ENCODE data around the gene RAB26.
"Not testable (repeated sequence)": the region's sequence is repeated elsewhere in the genome, so short reads cannot be mapped to it uniquely, and the experiment has no call there.

RAB26 gene

GRCh38 chr16:2115591-2115973 is 32.8 kb upstream of the RAB26 start:
- Histone ChIP-seq H3K4me3 (no peak overlapping the region), H3K27ac (no peak overlapping the region)

DNA sequence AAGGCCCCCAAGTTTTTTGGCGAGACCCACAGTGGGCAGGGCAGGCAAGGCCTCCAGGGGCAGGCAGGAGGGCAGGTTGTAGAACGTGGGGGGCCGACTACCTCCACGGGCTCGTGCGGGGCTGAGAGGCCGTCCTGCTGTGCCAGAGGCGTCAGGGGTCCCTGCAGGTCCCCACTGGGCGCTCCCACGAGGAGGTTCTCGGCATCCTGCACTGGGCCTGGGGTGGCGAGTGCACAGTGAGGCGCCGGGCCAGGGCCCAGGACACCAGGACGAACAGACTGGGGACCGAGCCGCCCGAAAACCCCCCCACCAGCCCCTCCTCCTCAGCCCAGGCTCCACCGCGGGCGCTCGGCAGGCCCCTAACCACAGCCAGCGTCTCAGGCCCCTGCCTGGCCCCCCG is 32.0 kb upstream of the RAB26 start:
- H3K4me3 ChIP-seq: not testable (repeated sequence)

GRCh38 chr16:2117341-2117740 is 31.1 kb upstream of the RAB26 start:
- not testable (repeated sequence) for H3K27ac ChIP-seq, H3K4me3 ChIP-seq

More for the DNA sequence above, 32.0 kb upstream of the RAB26 start:
- H3K27ac ChIP-seq: peak overlapping the region in 1 of 21 experiments; percentile 49

DNA sequence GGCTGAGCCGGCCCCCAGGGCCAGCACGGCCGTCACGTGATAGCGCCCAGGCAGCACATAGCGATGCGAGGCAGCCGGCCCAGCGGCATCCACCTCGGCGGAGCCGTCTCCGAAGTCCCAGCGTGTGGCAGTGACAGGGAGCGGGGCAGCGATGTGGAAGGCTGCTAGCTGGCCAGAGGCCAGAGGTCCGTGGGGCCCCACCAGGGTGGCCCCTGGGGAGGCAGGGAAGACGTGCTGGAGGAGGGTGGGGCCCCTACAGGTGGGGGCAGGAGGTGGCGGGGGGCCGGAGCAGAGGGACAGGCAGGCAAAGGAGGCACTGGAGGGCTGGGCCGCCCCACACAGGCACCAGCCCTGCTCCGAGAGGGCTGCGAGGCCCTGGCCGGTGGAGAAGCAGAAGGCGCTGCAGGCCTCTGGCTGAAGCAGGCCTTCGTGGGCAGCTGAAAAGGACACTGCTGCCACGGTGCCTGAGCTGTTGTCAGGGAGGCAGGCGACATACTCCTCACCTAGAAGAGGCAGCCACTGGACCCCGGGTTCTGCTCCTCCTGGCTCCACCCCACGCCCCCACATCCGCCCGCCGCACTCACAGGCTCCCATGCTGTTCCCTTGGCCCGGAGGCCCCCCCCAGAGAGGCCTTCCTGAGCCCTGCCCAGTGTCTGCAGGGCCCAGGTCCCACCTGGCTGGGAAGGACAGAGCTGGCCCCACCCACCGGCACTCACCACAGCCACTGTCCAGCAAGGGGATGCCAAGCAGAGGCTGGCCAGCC is 30.3 kb upstream of the RAB26 start:
- H3K27ac ChIP-seq, H3K4me3 ChIP-seq: not testable (repeated sequence)

GRCh38 chr16:2121325-2121724 is 27.1 kb upstream of the RAB26 start:
- not testable (repeated sequence) for H3K4me3 ChIP-seq
- peak overlapping the region in 4 of 21 experiments; percentile 52 to 93 (median 62) for H3K27ac ChIP-seq

DNA sequence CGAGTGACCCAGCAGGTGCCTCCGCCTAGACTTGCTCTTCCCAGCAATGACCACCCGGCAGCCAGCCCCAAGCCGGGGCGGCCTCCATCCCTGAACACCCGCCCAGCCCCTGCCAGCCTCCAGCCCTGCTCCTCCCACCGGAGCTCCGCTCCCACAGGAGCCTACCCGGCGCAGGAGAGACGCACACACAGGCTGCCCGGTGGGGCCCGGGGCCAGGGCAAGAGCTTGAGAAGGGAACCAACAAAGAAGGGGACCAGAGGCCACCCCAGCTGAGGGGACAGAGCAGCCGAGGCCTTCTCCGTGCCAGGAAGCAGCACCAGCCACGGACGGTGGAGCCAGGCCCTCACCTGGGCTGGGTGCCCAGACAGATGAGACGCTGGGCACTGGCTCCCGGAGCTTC is 26.6 kb upstream of the RAB26 start:
- Histone ChIP-seq H3K27ac (peak overlapping the region in 7 of 21 experiments; percentile 25 to 93 (median 62)), H3K4me3 (no peak overlapping the region)

DNA sequence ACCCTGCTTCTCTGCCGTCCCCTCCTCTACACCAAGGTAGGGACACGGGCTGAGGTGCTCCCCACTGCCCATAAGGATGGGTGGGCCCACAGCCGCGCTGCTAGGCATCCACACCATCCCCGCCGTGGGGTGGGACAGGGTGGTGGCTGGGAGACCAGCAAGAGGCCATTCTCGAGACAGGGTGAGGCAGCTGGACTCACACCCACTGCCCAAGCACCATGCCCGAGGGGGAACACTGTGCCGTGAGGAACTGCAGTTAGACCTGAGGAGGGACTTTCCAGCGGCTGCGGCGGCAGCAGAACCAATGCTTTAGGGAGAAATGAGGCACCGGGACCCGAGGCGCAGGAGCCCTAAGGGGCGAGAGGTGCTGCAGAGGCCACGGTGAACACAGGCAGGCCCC is 26.0 kb upstream of the RAB26 start:
- H3K27ac ChIP-seq: peak overlapping the region in 9 of 21 experiments; percentile 20 to 93 (median 62)

GRCh38 chr16:2122934-2123683 is 25.3 kb upstream of the RAB26 start:
- peak overlapping the region in 9 of 21 experiments; percentile 39 to 93 (median 68) for H3K27ac ChIP-seq
- not testable (repeated sequence) for H3K4me3 ChIP-seq

More for the DNA sequence above, 26.0 kb upstream of the RAB26 start:
- H3K4me3 ChIP-seq: no peak overlapping the region

GRCh38 chr16:2123706-2124376 is 24.6 kb upstream of the RAB26 start:
- peak overlapping the region in 18 of 21 experiments; percentile 65 to 93 (median 84) for H3K27ac ChIP-seq
- H3K4me3 ChIP-seq: not testable (repeated sequence)

DNA sequence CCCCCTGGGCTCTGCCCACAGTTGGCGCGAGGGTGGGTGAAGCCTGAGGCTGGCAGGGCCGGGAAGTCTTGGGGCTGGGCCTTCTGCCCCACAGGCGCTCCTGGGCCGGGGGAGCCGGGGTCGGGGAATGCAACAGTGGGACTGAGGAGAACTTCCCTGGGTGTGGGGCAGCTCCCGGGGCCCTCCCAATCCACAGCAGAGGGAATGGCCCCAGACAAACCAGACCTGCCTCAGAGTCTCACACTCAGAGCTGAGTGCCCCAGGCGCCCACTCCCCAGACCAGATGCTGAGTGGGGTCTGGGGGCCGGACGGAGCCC is 24.1 kb upstream of the RAB26 start:
- Histone ChIP-seq H3K4me3 (peak overlapping the region in 2 of 7 experiments; percentile 17 to 20), H3K27ac (peak overlapping the region in 20 of 21 experiments; percentile 28 to 93 (median 84))

DNA sequence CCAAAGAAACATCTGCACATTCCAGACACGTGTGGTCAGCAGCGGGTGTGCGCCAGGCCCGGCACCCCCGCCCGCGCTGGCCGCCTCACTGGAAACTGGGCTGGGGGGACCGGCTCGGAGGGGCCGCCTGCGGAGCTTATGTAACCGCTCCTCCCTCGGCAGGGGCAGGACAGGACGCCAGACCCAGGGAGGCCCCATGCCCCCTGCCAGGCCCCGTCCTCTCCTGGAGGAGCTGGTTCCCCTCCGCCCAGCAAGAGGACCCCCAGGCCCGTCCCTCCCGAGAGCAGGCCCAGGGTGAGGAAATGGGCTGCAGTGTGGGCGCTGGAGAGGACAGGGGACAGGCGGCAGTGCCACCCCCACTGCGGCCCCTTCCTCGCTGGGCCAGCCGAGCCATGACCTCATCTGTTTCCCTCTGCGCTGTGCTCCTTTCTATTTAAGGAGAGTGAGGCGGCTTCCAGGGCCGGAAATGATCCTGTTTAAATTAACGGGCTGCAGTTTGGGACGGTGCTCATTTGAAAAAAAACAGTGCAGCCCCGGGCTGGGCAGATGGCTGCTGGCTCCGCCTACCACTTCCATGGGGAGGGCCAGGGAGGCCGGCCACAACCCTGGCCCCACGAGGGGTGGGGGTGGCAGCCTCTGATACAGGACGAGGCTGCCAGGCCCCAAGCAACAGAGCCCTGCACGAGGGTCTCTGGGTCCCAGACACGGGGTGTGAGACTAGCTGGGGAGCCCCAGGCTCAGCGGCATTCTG is 23.6 kb upstream of the RAB26 start:
- peak overlapping the region in 20 of 21 experiments; percentile 28 to 93 (median 84) for H3K27ac ChIP-seq
- H3K4me3 ChIP-seq: peak overlapping the region in 2 of 7 experiments; percentile 17 to 20

DNA sequence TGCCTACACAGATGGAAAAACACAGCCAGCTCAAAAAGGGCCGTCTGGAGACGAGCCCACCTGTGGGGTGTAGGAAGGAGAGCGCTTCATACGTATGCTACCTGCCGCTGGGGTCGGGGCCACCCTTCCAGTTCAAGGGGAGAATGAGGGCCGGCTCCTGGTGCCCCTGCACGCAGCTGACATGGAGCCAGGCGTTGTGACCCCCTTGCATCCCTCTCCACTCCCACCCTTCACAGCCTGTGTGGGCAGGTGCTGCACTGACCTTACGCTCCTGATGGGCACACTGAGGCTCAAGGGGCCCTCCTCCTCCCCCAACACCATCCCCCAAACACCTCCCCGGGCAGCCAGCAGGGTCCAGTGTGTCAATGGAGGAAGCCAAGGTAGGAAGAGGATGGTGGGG is 22.8 kb upstream of the RAB26 start:
- not testable (repeated sequence) for H3K4me3 ChIP-seq
- peak overlapping the region in 17 of 21 experiments; percentile 65 to 93 (median 84) for H3K27ac ChIP-seq

DNA sequence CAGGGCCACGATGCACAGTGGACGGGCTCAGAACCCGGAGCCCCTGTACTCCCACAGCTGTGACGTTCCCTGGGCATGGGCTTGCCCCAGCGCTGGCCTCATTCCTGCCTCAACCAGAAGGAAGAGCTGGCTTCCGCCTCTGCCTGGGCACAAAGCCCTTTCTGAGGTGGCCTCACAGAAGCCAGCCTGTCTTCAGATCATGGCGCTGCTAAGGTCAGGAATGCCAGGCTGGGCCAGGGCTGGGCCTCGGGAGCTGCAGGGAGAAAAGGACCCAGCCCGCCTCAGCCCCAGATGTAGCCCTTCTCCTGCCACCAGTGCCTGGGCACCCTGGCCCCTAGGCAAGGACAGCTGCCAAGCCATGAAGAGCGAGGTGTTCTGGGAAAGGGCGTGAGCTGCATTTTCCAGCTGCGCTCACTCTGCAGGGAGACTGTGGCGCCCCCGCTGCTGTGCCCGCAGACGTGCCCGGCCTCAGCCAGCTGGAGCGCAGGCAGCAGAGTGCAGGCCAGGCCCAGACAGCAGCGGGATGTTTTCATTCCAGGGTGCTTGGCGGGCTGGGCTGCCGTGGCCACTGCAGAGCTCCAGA is 22.2 kb upstream of the RAB26 start:
- H3K27ac ChIP-seq: peak overlapping the region in 20 of 21 experiments; percentile 6 to 93 (median 84)
- H3K4me3 ChIP-seq: not testable (repeated sequence)

DNA sequence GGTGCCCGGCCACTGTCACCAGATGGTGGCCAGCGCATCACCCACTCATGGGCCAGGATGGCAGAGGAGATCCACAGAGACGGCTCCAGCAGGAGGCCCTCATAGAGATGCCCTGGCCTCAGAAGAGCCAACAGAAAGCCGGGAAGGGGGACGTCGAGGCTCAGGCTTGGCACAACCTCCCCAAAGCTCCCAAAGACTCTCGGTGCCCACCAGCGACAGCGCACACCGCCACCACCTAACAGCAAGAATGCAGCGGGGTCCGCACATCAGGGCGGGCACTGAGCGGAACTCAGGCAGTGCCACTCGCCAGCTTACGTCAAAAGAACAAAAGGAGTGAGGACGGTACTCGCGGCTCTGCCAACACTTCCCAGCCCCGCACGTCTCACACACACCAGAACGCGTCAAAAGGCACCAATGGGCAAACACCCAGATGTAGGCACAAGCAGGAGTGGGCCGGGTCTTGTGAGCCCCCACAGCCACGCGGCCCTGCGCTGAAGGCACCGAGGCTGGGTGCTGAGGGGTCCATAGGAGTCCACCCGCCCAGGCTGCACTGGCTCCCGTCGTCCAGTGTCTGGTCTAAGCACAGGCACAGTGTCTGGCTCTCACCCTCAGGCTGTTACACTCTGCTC is 21.4 kb upstream of the RAB26 start:
- Histone ChIP-seq H3K27ac (peak overlapping the region in 20 of 21 experiments; percentile 6 to 93 (median 84)), H3K4me3 (peak overlapping the region in 1 of 7 experiments; percentile 9)

DNA sequence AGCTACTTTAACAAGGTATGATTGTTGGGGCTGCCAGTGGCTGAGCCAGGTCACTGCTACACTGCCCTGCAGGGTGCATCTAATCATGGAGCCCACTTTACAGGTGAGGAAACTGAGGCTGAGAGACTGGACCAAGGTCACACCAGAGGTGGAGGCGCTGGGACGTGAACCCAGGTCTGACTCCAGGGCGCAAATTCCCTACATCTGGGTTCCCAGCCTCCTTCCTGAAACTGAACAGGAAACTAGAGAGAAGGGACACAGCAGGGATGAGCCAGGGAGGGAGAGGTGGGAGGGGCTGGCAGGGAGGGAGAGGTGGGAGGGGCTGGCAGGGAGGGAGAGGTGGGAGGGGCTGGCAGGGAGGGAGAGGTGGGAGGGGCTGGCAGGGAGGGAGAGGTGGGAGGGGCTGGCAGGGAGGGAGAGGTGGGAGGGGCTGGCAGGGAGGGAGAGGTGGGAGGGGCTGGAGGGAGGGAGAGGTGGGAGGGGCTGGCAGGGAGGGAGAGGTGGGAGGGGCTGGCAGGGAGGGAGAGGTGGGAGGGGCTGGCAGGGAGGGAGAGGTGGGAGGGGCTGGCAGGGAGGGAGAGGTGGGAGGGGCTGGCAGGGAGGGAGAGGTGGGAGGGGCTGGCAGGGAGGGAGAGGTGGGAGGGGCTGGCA is 20.7 kb upstream of the RAB26 start:
- H3K4me3 ChIP-seq: not testable (repeated sequence)
- H3K27ac ChIP-seq: peak overlapping the region in 18 of 21 experiments; percentile 33 to 93 (median 84)

DNA sequence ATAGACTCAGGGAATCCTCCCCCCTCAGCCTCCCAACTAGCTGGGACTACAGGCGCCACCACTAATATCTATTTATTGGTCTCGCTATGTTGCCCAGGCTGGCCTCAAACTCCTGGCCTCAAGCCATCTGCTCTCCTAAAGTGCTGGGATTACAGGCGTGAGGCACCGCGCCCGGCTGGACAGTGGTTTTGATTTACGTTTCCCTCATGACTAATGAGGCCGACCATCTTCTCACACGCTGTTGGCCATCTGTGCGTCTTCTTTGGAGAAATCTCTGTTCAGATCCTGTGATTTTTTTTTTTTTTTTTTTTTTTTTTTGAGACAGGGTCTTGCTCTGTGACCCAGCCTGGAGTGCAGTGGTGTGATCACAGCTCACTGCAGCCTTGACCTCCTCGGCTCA is 19.2 kb upstream of the RAB26 start:
- H3K27ac ChIP-seq, H3K4me3 ChIP-seq: not testable (repeated sequence)

- H3K27ac ChIP-seq: peak overlapping the region in 11 of 21 experiments; percentile 6 to 68 (median 45)
Measured at GRCh38 chr16:2129890-2130447, 18.5 kb upstream of the RAB26 start.

DNA sequence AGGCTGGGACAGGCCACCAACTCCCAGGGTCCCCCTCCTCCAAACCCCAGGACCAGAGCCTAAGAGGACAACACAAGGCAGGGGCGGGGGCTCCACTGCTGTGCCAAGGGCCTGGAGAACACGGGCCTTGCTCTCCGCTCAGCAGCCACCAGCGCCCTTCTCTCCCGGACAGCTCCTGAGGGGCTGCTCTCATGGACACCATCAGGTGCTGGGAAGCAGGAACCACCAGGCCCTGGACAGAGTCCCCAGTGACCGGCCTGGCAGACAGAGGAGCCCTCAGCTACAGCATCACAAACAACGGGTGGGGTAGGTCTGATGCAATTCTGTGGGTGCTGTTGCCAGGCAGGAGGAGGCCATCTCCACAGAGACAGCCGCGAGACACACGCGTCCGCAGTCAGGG is 14.6 kb upstream of the RAB26 start:
- peak overlapping the region in 2 of 21 experiments; percentile 66 to 71 for H3K27ac ChIP-seq
- H3K4me3 ChIP-seq: not testable (repeated sequence)

More at GRCh38 chr16:2129890-2130447, 18.5 kb upstream of the RAB26 start:
- not testable (repeated sequence) for H3K4me3 ChIP-seq

All from skin epidermis (tissue), 12 donors.